Islet precursor cell (in vitro differentiated cells): ENCODE measurements around the gene TEX14.

Experiments used
- DNase-seq: peaks from one replicate; pipeline ENCODE4 v3.0.0-alpha.2; 2018

TEX14 gene, protein sequence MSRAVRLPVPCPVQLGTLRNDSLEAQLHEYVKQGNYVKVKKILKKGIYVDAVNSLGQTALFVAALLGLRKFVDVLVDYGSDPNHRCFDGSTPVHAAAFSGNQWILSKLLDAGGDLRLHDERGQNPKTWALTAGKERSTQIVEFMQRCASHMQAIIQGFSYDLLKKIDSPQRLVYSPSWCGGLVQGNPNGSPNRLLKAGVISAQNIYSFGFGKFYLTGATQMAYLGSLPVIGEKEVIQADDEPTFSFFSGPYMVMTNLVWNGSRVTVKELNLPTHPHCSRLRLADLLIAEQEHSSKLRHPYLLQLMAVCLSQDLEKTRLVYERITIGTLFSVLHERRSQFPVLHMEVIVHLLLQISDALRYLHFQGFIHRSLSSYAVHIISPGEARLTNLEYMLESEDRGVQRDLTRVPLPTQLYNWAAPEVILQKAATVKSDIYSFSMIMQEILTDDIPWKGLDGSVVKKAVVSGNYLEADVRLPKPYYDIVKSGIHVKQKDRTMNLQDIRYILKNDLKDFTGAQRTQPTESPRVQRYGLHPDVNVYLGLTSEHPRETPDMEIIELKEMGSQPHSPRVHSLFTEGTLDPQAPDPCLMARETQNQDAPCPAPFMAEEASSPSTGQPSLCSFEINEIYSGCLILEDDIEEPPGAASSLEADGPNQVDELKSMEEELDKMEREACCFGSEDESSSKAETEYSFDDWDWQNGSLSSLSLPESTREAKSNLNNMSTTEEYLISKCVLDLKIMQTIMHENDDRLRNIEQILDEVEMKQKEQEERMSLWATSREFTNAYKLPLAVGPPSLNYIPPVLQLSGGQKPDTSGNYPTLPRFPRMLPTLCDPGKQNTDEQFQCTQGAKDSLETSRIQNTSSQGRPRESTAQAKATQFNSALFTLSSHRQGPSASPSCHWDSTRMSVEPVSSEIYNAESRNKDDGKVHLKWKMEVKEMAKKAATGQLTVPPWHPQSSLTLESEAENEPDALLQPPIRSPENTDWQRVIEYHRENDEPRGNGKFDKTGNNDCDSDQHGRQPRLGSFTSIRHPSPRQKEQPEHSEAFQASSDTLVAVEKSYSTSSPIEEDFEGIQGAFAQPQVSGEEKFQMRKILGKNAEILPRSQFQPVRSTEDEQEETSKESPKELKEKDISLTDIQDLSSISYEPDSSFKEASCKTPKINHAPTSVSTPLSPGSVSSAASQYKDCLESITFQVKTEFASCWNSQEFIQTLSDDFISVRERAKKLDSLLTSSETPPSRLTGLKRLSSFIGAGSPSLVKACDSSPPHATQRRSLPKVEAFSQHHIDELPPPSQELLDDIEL (N-terminal part only)

DNA sequence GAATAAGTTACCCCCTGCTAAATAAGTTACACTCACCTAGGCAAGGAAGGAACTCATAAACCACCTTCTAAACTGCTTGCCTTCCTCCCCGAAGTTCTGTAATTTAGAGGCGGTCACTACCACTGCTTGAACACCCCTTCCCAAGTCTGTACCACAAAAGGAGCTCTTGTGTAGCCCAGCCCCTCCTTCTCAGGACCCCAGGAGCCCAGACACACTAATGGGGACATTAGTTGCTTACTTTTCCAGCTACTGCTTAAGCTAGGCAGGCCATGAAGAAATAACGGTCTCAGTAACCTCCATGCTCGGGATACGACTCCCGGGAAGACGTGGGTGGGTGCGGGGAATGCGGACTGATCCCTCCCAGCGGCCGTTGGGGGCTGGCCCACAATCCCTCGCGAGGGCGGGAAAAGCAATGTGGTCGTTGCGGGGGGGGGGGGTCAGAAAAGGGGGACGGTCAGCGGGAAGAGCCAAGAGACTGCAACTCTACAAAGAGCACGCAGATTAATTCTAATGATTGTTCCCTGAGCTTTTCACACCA lies at the start of gene TEX14:
Gene TEX14, minus strand, starts transcription at position 345 of the 538 bp plus-strand sequence. CDS start 40,044 bp downstream, outside the sequence.
- no peak for DNase-seq

DNA sequence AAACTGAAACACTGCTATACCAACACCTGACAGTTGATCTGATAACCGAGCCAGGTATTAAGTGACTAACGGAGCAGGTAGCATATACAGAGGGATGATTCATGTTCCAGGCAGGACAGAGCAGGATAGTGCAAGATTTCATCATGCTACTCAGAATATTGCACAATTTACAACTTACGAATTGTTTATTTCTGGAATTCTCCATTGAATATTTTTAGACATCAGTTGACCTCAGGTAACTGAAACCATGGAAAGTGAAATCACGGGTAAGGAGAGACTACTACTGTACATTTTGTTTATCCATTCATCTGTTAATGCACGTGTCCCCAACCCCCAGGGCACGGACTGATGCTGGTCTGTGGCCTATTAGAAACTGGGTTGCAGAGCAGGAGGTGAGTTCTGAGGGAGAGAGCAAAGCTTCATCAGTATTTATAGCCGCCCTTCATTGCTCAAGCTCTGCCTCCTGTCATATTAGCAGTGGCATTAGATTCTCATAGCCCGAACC lies 49.3 kb upstream of the TEX14 start:
- DNase-seq: no peak

DNA sequence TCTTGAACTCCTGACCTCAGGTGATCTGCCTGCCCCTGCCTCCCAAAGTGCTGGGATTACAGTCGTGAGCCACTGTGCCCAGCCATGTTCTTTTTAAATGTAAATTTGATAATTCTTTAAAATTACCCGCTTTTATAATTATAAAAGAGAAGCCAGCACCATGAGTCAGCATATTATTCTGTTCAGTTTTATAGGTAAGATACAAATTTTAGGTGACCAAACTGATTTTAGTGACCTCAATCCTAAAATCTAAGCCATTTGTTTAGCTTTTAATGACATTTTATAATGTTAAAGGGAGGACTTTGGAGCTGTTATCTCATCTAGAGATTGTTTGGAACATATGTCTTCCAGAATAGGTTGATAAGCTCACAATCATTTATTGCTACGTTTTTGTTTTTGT lies 43.0 kb upstream of the TEX14 start:
- no peak for DNase-seq

DNA sequence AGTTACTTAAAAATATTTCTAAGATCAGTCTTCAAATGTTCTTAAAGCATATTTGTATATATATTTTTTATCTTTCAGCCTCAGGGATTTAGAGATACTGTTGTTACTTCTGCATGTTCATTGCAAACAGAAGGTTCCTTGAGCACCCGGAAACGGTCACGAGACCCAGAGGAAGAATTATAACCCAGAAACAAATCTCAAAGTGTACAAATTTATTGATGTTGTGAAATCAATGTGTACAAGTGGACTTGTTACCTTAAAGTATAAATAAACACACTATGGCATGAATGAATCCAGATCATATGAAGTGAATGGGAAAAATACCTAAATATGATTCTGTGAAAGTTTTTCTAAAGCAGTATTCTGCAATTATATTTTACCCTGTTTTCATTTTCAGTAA lies 42.2 kb upstream of the TEX14 start:
- no peak for DNase-seq

DNA sequence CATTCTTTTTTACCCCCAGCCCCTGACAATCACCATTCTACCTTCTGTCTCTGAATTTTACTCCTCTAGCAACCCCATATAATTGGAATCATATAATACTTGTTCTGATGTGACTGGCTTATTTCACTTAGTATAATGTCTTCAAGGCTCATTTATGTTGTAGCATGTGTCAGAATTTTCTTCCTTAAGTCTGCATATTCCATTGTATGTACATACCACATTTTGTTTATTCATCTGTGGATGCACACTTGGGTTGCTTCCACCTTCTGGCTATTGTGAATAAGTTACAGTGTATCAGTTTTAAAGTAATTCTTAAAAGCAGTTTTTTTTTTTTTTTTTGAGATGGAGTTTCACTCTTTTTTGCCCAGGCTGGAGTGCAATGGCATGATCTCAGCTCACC lies 39.1 kb upstream of the TEX14 start:
- DNase-seq: no peak

DNA sequence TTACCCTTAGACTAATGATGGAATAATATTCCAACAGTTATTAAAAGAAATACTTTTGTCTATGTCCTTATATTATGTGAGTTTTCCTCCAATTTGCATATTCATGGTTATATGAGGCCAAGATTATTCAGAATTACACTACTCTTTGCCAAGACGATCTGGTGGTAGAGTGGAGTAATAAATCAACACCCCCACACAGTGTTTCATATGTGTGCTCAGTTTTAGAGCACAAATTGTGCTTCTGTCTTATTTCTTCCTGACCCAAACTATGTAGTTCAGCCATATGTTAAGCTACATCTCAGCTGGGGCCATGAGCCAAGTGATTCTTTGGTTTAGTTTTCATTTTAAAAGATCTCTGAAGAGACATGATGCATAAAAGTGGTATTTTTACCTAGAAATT lies 37.0 kb upstream of the TEX14 start:
- no peak for DNase-seq

DNA sequence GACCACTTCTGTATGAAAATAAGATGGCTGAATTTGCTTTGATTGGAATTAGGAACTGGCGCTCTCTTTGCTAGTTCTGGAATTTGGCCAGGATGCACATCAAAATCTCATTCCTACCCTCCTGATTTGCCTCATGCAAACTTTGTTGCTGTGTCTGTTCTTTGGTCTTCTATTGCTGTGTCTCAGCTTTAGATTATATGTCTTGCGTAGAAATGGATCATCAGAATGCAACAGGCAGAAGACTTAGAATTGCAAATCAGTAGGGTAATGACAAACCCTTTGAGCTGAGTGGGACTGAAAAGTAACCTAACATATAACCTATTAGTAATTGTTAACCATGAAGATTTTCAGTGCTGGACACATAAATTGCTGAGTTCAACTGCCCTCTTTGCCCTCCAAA lies 30.9 kb upstream of the TEX14 start:
- no peak for DNase-seq

DNA sequence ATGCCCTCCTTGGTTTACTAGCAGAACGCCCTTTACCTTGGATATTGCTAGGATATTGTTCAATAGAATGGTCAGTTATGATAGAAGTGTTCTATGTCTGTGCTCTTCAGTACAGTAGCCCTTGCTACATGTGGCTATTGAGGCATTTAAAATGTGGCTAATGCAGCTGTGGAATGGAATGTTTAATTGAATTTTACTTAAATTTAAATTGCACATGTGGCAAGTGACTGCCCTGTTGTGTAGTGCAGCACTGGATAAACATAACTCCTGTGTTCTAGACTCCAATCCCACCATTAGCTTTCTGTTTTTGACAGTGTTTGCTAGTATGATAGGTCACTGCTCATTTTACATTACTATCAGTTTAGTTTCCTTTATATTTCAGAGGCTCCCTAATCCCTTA lies 30.4 kb upstream of the TEX14 start:
- DNase-seq: no peak

DNA sequence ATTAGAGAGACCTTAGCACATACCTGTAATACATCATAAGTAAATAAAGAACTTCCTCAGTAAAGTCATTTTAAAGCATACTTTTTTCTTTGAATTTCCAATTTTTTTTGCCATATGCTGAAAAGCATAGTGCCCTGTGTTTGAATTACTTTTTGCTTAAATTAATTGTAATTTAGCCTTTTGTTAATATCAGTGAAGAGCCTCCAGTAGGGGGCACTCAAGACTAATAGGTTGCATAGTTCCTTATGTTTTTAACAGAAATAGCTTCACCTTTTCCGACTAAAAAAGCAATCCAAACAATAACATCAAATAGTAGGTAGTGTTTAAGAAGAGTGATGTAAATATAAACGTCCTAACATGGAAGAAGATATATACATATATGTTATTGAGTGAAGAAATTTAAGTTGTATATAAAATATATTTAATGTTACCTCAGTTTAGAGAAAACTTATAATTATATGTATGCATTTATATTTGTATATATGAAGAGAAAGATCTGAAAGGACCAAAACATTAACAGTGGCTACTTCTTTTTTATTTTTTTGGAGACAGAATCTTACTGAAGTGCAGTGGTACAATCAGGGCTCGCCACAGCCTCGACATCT lies 19.2 kb upstream of the TEX14 start:
- no peak for DNase-seq

DNA sequence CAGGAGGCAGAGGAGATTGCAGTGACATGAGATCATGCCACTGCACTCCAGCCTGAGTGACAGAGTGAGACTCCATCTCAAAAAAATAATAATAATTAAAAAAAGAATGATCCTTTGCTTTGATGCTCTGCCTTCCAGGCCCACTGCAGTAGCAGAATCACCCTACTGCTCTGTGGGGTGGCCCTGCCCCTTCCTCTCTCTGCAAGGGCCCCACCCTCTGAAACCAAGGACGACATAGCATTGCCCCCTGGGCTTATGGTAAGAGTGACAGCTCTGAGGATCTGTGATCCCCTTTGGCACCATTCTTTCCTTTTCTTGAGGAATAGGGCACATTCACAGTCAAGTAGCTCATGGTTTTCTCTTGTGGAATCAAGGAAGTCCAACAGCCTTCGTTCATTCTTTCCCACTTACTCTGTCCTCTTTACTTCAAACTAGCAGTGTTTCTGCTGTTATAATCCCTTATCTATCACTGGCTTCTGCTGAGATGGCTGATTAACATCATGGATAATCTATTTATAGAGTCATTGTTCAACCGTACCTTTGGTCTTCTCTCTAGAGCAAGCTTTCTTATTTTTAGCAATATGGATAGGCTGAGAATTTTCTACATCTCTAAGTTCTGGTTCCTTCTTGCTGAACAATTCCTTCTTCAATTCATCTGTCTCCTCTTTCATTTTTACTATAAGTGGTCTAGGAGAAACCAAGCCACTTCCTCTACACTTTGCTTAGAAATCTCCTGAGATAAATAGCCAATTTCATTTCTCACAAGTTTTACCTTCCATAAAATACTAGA lies 14.7 kb upstream of the TEX14 start:
- peak; percentile 42 for DNase-seq

DNA sequence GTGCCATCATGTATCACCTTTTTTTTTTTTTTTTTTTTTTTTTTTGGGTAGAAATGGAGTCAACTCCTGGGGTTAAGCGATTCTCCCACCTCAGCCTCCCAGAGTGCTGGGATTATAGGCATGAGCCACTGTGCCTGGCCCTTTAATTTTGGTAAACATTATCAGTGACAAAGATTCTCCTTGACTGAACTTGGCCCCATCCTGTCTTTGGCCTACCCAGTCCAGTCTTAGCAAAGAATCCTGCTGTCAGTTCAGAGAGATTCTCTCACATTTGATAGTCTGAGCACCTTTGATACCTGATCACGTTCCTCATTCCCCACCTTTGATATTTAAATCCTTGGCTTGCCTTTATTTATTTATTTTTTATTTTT lies 12.1 kb upstream of the TEX14 start:
- no peak for DNase-seq

DNA sequence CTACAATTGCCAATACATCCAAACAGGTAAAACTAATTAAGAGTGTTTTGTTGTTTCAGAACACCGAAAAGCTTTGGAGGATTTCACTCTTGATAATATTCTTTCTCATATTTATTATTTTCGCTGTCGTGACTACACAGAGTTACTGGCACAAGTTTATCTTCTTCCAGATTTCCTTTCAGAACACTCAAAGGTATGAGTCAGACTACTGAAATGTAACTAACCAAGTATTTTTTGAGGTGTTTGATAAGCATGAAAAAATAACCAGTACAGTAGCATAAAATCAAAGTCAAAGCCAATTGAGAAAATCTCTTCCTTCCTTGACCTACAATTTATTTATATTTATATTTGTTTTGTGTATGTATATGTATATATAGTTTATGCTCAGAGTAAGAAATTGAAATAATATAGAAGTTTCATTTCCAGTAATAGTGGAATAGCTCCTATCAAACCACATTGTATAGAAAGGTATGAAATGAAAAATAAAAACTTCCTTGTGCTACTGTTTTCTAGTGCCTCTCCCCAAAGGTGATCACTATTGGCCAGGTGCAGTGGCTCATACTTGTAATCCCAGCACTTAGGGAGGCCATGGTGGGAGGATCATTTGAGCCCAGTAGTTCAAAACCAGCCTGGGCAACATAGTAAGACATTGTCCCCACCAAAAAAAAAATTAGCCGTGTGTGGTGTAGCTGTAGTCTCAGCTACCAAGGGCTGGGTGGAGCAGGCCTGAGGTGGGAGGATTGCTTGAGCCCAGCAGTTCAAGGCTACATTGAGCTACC lies 11.5 kb upstream of the TEX14 start:
- no peak for DNase-seq

DNA sequence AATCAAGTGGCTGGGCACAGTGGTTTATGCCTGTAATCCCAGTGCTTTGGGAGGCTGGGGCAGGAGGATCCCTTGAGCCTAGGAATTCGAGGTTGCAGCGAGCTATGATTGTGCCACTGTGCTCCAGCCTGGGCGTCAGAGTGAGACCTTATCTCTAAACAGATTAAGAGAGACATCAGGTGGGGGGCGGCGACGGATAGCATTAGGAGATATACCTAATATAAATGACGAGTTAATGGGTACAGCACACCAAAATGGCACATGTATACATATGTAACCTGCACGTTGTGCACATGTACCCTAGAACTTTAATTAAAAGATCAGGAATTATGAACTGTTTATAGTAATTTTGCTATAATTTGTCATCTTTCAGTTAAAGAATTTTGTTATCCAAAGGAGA lies 10.9 kb upstream of the TEX14 start:
- DNase-seq: no peak

DNA sequence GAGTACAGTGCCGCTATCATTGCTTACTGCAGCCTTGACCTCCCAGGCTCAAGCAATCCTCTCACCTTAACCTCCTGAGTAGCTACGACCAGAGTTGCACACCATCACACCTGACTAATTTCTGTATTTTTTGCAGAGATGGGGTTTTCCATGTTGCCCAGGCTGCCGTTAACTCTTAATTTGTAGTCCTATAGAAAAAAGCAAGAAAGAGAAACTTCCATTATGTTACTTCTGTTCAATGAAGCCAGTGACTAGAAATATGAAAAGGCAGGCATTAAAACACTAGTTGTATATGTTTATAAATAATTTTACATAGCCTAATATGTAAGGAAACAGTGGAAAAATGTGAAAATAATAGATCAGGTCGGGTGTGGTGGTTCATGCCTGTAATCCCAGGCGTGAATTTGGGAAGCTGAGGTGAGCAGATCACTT lies 10.2 kb upstream of the TEX14 start:
- DNase-seq: no peak

DNA sequence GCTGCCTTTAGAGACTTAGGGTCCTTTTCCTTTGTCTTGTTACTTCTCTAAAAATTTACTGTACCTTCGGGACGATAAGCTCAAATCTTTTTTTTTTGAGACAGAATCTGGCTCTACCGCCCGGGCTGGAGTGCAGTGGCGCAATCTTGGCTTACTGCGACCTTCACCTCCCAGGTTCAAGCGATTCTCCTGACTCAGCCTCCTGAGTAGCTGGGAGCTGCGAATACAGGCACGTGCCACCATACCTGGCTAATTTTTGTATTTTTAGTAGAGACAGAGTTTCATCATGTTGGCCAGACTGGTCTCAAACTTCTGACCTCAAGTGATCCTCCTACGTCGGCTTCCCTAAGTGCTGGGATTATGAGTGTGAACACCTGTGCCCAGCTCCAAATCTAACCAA lies 7.9 kb upstream of the TEX14 start:
- no peak for DNase-seq

DNA sequence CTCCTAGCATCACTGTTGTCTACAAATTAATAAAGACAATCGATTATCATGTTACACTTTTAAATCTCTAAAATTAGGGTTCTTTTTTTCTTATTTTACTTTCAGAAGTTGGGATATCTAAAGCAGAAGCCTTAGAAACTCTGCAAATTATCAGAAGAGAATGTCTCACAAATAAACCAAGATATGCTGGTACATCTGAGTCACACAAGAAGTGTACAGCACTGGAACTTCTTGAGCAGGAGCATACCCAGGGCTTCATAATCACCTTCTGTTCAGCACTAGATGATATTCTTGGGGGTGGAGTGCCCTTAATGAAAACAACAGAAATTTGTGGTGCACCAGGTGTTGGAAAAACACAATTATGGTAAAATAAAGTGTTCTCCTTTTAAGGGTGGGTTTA lies 3.0 kb upstream of the TEX14 start:
- no peak for DNase-seq

DNA sequence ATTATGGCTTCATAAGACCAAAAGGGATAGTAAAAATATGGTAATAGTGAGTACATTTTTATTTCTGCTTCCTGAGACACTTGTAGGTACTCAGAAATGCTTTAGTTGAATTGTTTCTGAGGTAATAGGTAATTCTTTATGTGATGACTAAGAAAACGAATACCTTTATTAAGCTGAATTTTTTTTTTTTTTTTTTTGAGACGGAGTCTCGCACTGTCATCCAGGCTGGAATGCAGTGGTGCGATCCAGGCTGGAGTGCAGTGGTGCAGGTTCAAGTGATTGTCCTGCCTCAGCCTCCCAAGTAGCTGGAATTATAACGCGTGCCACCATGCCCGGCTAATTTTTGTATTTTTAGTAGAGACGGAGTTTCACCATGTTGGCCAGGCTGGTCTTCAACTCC lies 2.5 kb upstream of the TEX14 start:
- DNase-seq: no peak

DNA sequence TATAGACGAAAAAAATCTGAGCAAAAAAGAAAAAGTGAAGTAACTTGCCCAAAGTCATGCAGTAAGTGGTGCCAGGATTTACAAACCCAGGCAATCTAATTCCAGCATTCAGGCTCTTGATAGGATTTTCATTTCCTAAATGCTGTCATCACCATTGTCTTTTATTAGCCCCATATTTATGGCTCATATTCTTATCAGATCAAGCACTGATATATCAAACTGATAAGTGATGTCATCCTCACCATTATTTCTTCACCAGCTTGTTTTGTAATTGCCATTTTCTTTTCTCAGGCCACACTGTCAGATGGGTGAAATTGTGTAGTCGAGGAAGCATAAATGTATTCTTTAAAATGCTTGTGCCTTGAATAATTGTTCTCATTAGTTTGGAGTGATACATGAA lies 1.9 kb upstream of the TEX14 start:
- no peak for DNase-seq

DNA sequence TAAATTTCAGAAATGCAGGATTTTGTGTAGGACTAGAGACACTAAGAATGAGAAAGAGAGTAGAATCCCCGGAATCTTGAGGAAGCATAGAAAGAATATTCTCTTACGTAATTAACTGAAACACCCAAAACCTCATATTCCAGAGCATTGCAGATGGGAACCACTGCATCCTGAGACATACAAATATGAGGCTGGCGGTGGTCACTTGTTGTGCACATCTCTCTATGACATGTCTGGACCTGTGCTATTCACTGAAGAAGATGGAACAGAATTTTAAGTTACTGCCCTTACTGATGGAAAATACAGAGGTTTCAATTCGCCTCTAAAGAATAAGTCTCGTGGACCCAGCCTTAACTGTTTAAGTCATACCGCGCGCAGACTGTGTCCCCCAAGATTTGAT lies 1.4 kb upstream of the TEX14 start:
- no peak for DNase-seq

DNA sequence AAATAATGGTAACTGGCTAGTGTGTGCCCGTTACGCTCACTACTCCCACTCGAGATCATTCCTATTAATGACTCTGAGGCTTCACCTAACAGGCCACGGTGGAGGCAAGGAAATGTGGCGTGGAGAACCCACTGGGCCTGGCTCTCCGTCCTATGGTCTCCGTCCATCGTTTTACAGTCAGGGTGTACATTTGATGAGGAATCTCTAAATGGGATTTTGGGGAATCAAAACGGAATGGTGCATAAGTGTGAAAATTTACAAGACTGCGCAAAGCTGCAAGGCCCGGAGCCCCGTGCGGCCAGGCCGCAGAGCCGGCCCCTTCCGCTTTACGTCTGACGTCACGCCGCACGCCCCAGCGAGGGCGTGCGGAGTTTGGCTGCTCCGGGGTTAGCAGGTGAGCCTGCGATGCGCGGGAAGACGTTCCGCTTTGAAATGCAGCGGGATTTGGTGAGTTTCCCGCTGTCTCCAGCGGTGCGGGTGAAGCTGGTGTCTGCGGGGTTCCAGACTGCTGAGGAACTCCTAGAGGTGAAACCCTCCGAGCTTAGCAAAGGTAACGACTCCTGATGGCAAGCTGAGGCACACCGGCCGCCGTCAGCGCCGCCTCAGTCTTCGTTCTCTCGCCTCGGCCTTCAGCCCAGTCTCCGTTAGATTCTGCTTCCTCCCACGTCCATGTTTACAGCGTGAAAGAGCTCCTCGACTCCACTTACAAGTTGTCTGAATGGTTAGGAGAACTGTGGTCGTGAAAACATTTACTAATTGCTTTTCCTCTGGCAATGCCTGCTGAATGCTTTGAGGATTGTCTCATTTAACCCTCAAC lies 602 bp upstream of the TEX14 start, which contains the start of gene RAD51C:
Gene RAD51C, plus strand, starts transcription at position 364 of the 817 bp plus-strand sequence. Its CDS starts 42 bp downstream, at position 406.
- DNase-seq: peak; percentile 86
